HK-2 (cell line): ENCODE measurements around the gene ADAMTS17.

Source experiments
- DNase-seq: peaks from one replicate; pipeline ENCODE4 v3.0.0-alpha.2; 2018; ENCODE audit not compliant: unreplicated experiment

Gene ADAMTS17

GRCh38 chr15:100170291-100171210 lies 171.2 kb downstream of the ADAMTS17 start:
- no peak for DNase-seq

- no peak for DNase-seq
These were observed 172.0 kb downstream of the ADAMTS17 start for GRCh38 chr15:100169615-100170290.

- no peak for DNase-seq
These were observed 173.0 kb downstream of the ADAMTS17 start for GRCh38 chr15:100168787-100169186.

- DNase-seq, result no peak
These were observed 173.8 kb downstream of the ADAMTS17 start for GRCh38 chr15:100167884-100168375.

GRCh38 chr15:100166313-100166712 lies 175.5 kb downstream of the ADAMTS17 start:
- no peak for DNase-seq

- DNase-seq, result no peak
These were observed 177.8 kb downstream of the ADAMTS17 start for GRCh38 chr15:100163961-100164360.

- DNase-seq, result no peak
These were observed 180.8 kb downstream of the ADAMTS17 start for GRCh38 chr15:100160953-100161352.

GRCh38 chr15:100159436-100159835 lies 182.3 kb downstream of the ADAMTS17 start:
- no peak for DNase-seq

- DNase-seq, result no peak
These were observed 183.4 kb downstream of the ADAMTS17 start for GRCh38 chr15:100158356-100158755.

- DNase-seq, result no peak
These were observed 185.6 kb downstream of the ADAMTS17 start for GRCh38 chr15:100156201-100156600.

GRCh38 chr15:100154338-100154737 lies 187.4 kb downstream of the ADAMTS17 start:
- DNase-seq, result no peak

- no peak for DNase-seq
These were observed 189.3 kb downstream of the ADAMTS17 start for GRCh38 chr15:100152463-100152862.

- no peak for DNase-seq
These were observed 190.9 kb downstream of the ADAMTS17 start for GRCh38 chr15:100150906-100151305.

GRCh38 chr15:100147828-100148227 lies 193.9 kb downstream of the ADAMTS17 start:
- no peak for DNase-seq

- no peak for DNase-seq
These were observed 198.4 kb downstream of the ADAMTS17 start for GRCh38 chr15:100143378-100143777.

- DNase-seq, result no peak
These were observed 200.3 kb downstream of the ADAMTS17 start for GRCh38 chr15:100141311-100142001.

GRCh38 chr15:100140527-100141308 lies 201.1 kb downstream of the ADAMTS17 start:
- no peak for DNase-seq

GRCh38 chr15:100134586-100134985 lies 207.2 kb downstream of the ADAMTS17 start:
- no peak for DNase-seq

GRCh38 chr15:100134089-100134583 lies 207.6 kb downstream of the ADAMTS17 start:
- DNase-seq, result no peak

- no peak for DNase-seq
These were observed 208.8 kb downstream of the ADAMTS17 start for GRCh38 chr15:100133001-100133400.

- DNase-seq, result no peak
These were observed 209.5 kb downstream of the ADAMTS17 start for GRCh38 chr15:100132309-100132708.
